ENCODE measurements around the gene TERT.

TERT gene

DNA sequence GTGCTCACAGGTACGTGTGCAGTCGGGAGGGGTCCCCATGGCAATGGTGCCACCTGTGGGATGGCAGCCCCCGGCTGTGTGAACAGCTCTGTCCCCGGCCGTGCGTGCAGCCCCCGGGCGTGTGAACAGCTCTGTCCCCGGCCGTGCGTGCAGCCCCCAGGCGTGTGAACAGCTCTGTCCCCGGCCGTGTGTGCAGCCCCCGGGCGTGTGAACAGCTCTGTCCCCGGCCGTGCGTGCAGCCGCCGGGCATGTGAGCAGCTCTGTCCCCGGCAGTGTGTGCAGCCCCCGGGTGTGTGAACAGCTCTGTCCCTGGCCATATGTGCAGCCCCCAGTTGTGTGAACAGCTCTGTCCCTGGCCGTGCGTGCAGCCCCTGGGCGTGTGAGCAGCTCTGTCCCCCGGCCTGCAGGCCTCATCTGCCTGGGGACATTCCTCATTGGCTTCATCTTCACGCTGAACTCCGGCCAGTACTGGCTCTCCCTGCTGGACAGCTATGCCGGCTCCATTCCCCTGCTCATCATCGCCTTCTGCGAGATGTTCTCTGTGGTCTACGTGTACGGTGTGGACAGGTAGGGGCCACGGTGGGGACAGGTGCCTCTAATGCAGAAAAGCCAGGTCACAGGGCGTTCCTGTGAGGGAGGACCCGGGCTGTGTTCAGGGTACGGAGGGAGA is 75.6 kb downstream of the TERT start:
- no peak for DNase-seq (ENCODE audit: low read depth in 2 of 2)

DNA sequence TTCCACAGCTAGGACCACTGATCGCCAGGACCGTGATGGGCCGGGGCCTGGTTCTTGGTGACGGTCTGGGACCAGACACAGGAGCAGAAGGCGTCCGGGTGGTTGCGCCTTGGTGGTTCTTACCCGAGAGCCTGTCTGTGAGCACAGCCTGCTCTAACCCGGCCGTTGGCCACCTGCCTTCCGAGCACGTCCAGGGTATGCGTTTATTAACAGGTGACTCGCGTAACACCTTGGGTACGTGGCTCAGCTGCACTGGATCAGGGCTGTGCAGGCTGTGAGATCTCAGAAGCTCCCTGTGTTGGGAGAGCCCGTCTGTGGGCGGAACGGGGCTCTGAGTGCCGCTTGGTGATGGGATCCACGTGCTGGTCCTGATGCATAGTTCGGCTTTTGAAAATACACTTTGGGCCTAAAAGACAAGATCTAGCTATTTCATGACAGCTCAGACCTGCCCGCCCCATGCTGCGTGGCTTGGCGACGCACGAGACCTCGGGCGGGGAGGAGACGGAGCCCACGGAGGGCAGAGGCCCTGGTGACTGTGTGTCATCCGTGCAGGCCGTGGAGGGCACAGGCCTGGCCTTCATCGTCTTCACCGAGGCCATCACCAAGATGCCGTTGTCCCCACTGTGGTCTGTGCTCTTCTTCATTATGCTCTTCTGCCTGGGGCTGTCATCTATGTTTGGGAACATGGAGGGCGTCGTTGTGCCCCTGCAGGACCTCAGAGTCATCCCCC is 76.4 kb downstream of the TERT start:
- DNase-seq (ENCODE audit: low read depth in 2 of 2) = no peak

DNA sequence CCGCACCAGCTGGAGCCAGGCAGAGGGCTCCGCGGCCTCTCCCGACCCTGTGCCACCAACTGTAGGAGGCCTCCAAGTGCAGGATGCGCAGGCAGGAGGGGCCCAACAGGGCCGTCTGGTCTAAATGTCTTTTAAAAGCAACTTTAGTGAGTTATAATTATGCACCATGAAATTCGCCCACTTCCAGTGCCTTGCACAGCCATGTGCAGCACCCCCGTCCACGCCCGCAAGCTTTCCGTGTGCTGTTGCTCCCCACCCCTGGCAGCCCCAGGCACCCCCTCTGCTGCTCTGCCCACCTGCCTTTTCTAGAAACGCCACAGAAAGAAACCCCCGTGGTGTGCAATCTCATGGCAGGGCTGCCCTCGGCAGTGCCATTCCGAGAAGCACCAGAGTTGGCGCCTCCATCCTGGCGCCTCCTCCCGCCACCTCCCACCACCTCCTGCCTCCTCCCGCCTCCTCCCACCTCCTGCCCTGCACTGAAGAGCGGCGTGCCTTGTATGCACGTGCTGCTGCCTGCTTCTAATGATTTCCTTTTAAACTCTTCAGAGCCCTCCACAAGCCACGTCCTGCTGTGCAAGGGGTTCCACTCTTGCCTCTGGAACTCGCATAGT is 77.2 kb downstream of the TERT start:
- DNase-seq (ENCODE audit: low read depth in 2 of 2) = no peak

DNA sequence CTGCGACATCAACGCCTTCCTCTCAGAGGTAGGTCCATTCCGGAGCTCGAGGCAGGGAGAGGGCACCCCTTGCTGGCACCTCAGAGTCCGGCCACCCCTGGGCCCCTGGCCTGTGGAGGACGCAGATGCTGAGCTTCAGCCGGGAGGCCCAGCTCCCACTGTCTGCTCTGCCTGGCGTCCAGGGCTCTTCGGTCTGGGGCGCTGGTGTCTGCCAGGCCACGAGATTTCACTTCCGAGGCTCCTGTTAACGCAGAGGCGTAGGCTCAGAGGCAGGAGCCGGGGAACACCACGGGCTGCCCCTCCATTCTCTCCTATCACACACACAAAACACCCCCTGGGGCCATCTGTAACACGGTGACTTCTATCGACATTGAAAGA is 78.0 kb downstream of the TERT start:
- no peak for DNase-seq (ENCODE audit: low read depth in 2 of 2)

- no peak for DNase-seq (ENCODE audit: low read depth in 2 of 2)
Measured at GRCh38 chr5:1216211-1216917, 78.5 kb downstream of the TERT start.

DNA sequence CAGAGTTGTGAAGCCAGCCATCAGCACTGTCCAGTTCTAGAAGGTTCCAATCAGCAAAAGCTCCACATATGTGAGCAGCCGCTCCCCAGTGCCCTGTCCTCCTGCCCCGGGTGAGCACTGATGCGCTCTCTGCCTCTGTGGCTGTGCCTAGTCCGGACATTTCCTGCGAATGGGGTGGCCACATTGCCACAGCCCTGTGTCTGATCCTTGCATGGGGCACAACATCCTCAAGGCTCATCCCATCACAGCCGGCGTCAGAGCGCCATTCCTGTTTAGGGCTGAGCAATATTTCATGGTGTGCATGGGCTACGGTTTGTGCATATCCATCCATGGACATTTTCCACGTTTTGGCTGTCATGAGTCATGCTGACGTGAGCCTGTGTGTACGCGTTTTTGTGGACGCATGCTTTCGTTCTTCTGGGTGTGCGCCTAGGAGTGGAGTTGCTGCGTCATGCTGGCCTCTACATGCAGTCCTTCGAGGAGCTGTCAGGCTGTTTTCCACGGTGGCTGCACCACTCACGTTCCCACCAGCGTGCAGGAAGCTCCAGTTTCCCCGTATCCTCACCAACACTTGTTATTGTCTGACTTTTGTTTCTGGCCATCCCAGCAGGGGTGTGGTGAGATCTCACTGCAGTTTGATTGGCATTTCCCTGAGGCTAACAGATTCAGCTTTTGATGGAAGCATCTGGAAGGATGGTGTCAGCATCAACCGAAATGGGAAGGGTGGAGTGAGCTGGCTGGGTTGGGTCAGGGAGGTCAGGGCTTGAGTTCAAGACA is 79.4 kb downstream of the TERT start:
- DNase-seq (ENCODE audit: low read depth in 2 of 2) = no peak

DNA sequence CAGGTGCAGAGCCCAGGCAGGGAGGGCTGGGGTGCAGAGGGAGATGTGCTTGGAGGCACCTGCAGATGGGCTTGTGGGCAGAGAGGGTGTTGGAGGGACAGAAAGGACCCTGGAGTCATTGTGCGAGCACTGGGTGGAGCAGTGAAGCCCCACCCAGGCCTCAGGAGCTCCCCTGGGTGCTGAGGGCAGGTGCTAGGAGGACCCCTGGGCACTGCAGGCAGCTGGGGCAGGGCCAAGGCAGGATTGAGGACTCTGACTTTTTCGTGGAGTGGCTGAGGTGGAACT is 80.0 kb downstream of the TERT start:
- no peak for DNase-seq (ENCODE audit: low read depth in 2 of 2)

DNA sequence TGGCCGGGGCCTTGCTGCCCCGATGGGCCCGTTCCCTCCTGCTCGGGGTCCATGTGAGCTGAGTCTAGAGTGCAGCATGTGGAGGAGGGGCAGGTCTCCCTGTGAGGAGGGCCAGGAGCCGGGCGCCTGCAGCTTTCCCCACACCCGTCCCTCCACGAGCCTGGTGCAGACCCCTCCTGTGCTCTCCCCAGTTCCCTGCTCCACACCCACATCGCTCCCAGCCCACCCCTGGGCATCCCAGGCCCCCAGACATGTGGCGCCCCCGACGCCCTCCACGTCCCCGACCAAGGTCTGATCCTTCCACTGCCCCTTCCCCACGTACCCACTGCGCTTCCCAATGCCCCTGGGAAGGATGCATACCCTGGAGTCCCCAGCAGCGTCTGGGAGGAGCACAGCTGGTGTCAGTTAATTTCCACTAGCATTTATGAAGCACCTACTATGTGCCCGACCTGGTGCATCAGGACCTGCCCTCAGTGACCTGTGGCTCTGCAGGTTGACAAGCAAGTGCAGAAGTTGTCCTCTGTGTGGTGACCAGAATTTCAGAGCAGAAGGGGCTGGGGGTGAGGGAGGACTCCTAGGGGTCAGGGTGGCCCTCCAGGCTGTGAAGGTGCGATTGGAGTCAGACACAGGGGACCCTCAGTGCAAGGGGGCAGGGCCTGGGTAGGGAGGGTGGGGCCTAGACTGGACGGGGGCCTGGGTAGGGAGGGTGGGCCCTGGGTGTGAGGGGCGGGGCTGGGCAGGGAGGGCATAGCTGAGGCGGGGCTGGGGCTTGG is 80.5 kb downstream of the TERT start:
- no peak for DNase-seq (ENCODE audit: low read depth in 2 of 2)

- no peak for DNase-seq (ENCODE audit: low read depth in 2 of 2)
Measured at GRCh38 chr5:1213508-1214162, 81.2 kb downstream of the TERT start.

DNA sequence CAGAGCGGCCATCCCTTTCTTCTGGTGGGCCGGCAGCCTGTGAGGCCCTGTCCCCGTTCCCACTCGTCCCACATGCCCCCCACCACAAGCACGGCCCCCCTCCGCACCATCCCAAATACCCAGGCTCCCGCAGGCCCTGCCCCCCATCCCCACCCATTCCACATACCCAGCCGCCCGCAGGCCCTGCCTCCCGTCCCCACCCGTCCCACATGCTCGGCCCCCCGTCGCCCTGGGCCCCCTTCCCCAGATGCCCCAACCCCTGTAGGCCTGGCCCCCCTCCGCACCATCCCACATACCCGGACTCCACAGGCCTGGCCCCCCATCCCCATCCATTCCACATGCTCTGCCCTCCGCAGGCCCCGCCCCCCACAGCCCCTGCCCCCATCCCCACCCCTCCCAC is 82.0 kb downstream of the TERT start:
- no peak for DNase-seq (ENCODE audit: low read depth in 2 of 2)

GRCh38 chr5:1212271-1212670 is 82.6 kb downstream of the TERT start:
- no peak for DNase-seq (ENCODE audit: low read depth in 2 of 2)

- DNase-seq (ENCODE audit: low read depth in 2 of 2) = no peak
Measured at GRCh38 chr5:1211701-1212100, 83.2 kb downstream of the TERT start.

- DNase-seq (ENCODE audit: low read depth in 2 of 2) = no peak
Measured at GRCh38 chr5:1210832-1211251, 84.0 kb downstream of the TERT start.

DNA sequence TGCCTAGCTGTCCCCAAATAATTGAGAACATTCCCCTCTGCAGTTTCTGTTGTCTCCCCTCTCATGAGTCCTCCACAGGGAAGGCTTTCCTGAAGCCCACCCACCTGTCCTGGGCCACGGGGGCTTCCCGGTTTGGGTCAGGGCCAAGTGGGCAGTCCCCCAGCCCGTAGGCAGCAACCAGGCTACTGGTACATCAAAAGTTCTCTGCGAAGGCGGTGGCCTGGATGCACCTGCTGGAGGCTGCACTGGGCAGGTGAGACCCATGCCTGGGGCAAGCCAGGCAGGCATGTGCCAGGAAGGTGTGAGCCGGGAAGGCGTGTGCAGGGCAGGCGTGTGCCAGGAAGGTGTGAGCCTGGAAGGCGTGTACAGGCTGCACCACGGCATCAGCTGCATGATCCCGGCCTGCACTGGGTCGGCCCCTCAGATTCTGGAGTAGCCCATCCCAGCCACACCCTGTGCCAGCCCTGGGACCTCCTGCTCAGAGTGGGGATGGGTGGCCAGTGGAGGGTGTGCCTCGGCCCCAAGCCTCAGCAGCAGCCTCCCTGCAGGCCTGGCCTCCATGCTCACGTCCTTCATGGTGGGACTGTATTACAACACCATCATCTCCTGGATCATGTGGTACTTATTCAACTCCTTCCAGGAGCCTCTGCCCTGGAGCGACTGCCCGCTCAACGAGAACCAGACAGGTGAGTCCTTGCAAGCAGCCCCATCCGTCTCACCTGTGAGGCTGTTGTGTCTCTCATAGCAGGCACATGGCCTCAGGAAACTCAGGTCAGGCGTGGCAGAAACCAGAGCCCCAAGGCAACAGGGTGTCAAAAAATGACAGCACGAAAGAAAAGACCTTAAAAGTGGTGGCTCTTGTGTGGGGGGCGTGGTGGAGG is 84.7 kb downstream of the TERT start:
- no peak for DNase-seq (ENCODE audit: low read depth in 2 of 2)

DNA sequence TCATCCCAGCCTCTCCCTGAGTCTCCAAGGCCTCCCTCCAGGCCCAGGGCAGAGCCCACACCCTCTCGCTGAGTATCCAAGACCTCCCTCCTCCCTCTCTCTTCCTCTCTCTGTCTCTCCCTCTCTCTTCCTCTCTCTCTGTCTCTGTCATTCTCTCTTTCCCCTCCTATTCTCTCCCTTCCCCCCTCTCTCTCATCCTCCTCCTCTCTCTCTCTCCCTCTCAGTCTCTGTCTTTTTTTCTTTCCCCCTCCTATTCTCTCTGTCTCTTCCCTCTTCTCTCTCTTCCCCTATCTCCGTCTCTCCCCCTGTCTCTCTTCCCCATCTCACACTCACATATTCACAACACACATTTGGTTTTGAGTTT is 85.4 kb downstream of the TERT start:
- DNase-seq (ENCODE audit: low read depth in 2 of 2) = no peak

- no peak for DNase-seq (ENCODE audit: low read depth in 2 of 2)
Measured at GRCh38 chr5:1208743-1209488, 86.0 kb downstream of the TERT start.

GRCh38 chr5:1208221-1208742 is 86.6 kb downstream of the TERT start:
- DNase-seq (ENCODE audit: low read depth in 2 of 2) = no peak

GRCh38 chr5:1207555-1207954 is 87.3 kb downstream of the TERT start:
- no peak for DNase-seq (ENCODE audit: low read depth in 2 of 2)
